ENCODE data around the gene PRRC2A.

The PRRC2A gene

DNA sequence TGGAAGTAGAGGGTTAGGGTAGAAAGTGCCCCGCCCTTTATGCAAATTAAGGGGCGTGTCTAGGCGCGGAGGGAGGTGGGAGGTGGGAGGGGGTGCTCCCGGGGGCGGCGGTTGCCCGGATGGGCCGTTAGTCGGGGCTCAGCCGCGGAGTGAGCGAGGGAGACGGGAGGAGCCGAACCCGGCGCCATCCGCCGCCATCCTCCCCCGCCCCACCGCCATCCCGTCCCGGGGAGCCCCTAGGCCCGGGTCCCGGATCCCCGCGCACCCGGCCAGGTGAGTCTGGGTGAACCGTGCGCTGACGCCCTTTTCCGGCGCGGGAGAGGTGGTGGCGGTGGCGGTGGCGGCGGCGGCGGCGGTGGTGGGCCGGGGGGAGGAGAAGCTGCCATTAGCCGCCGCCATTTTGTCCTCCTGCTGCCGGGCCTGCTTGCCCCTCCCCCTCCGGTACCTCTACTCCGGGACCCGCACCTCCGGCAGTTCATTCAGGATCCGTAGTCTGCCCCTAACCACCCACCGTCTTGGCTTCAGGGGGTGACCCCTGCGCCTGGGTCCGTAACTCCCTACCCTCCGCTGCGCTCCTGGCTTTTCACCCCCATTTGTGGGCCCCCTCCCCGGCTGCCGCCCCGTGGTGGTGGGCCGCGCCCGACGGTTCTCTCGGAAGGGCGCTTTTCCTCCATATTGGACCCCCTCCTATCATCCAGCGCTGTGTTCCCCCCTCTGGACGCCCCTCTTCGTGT lies at the start of gene PRRC2A:
Gene PRRC2A (plus strand): TSS at position 130 of the 734 bp plus-strand sequence. CDS start 2,075 bp downstream, outside the sequence.
- no peak for DNase-seq

- peak; percentile 78 to 81 for DNase-seq
Measured at GRCh38 chr6:31572041-31572911, 48.2 kb upstream of the PRRC2A start, which contains the start of gene LTA. Gene LTA (plus strand): TSS chr6:31572289. CDS start chr6:31572743, 454 bp downstream.

- DNase-seq = no peak
Measured at GRCh38 chr6:31573239-31574105, 47.0 kb upstream of the PRRC2A start.

GRCh38 chr6:31574106-31575061 lies 46.1 kb upstream of the PRRC2A start:
- DNase-seq = no peak

DNA sequence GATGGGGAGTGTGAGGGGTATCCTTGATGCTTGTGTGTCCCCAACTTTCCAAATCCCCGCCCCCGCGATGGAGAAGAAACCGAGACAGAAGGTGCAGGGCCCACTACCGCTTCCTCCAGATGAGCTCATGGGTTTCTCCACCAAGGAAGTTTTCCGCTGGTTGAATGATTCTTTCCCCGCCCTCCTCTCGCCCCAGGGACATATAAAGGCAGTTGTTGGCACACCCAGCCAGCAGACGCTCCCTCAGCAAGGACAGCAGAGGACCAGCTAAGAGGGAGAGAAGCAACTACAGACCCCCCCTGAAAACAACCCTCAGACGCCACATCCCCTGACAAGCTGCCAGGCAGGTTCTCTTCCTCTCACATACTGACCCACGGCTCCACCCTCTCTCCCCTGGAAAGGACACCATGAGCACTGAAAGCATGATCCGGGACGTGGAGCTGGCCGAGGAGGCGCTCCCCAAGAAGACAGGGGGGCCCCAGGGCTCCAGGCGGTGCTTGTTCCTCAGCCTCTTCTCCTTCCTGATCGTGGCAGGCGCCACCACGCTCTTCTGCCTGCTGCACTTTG lies 45.1 kb upstream of the PRRC2A start, which contains the start of gene TNF:
Gene TNF (plus strand): TSS at position 231 of the 567 bp plus-strand sequence. CDS start 177 bp downstream, at position 408.
- DNase-seq = peak; percentile 90 to 93

GRCh38 chr6:31575952-31576685 lies 44.4 kb upstream of the PRRC2A start:
- DNase-seq = no peak

- DNase-seq = peak; percentile 51 to 67
Measured at GRCh38 chr6:31576897-31577578, 43.5 kb upstream of the PRRC2A start.

- no peak for DNase-seq
Measured at GRCh38 chr6:31577579-31577966, 42.9 kb upstream of the PRRC2A start.

- DNase-seq = peak in 1 of 2 donors; percentile 36
Measured at GRCh38 chr6:31578184-31579118, 42.1 kb upstream of the PRRC2A start.

DNA sequence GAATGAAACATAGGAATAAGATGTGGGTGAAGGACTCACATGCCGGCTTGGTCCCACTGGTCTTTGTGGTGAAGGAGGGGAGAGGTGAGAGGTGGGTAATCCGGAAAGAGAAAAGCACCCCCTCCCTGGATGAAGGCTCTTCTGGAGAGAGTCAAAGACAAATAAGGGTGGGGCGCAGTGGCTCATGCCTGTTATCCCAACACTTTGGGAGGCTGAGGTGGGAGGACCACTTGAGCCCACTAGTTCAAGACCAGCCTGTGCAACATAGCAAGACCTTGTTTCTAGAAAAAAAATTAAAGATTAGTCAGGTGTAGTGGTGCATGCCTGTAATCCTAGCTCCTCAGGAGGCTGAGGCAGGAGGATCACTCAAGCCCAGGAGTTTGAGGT lies 41.4 kb upstream of the PRRC2A start:
- DNase-seq = no peak

DNA sequence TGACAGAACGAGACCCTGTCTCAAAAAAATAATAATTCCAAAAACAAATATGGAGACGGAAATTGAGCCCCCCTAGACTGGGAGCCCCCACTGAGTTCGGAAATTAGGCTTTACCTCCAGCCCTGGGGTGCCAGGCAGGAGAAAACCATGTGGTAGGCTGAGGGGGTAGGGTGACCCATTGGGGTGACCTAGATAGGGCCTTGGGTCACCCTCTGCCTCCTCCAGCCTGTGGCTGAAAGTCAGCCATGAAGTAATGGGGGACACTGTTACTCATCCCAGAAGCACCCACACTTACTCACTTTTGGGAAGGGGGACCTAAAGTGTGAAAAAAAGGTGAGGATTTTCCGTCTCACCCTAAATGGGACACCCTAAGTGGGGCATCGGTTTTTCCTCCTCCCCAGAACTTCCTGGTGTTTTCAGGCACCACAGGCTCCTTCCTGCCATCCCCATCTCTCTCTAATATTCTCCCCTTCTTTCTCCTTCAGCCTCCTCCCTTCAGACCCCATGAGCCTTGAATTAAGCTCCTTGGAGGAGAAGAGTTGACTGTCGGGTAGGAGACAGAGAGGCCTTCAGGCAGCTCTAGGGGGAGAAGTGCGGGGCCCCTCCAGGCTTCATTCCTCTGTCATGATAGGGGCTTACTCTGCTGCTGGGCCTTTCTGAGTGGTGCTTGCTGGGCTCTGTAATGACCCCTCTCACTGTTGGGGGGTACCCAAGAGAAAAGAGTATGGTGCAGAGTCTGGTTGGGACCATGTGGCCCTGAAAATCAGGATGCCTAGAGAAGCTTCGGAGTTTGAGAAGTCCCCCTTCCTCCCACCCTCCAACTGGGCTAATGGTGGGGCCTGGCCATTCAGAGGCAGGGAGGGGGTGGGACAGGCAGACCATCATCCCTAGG lies 40.7 kb upstream of the PRRC2A start:
- DNase-seq = peak in 1 of 2 donors; percentile 39

DNA sequence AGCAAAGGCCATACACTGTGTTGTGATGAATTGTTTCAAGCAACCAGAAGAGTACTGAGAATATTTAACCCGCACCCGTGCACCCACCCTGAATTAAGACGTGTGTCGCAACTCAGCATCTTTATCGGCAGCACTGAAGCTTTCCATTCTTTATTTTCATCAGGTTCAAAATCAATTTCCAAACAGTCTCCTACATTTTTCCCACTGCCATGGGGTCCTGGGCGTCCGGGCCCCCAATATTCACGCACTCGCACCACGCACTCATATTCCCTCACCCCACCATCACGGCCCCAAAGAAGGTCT lies 40.1 kb upstream of the PRRC2A start:
- DNase-seq = no peak

GRCh38 chr6:31580807-31581433 lies 39.6 kb upstream of the PRRC2A start:
- DNase-seq = peak; percentile 88 to 89

- no peak for DNase-seq
Measured at GRCh38 chr6:31581434-31582229, 38.9 kb upstream of the PRRC2A start.

- DNase-seq = peak; percentile 82 to 83
Measured at GRCh38 chr6:31582230-31582643, 38.3 kb upstream of the PRRC2A start, which contains the start of gene LTB. Gene LTB (minus strand): TSS chr6:31582424. CDS start chr6:31582417, 7 bp downstream.

DNA sequence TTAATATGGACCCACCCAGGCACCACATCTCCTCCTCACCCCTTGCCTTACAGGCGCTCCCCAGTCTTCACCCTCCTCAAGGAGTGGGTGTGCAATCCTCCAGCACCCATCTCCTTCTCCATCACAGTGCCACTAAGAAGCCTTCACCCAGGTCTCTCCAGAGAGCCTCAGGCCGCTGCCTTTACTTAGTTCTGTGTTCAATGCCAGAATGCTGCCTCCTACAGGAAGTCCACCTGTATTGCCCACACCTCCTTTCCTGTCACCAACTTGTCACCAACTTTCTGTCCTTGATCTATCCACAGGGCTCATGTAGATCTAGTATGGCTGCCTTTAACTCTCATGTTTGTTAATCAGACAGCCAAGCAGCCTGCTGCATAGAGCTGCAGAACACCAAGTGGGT lies 35.0 kb upstream of the PRRC2A start:
- peak; percentile 63 to 70 for DNase-seq

Data from CD4-positive, alpha-beta T cell treated with Interleukin-1 beta for 1 hour (primary cell).